ENCODE results near the gene ADNP. TPM values are rescaled to one million over a fixed set of nuclear protein-coding genes. Genes with fewer than 3 reads are reported as not detected.

The ADNP gene
- total and polyA plus RNA-seq, 3 experiments from 2014 or later: 11.9 to 78.6 (median 78.1) TPM

DNA sequence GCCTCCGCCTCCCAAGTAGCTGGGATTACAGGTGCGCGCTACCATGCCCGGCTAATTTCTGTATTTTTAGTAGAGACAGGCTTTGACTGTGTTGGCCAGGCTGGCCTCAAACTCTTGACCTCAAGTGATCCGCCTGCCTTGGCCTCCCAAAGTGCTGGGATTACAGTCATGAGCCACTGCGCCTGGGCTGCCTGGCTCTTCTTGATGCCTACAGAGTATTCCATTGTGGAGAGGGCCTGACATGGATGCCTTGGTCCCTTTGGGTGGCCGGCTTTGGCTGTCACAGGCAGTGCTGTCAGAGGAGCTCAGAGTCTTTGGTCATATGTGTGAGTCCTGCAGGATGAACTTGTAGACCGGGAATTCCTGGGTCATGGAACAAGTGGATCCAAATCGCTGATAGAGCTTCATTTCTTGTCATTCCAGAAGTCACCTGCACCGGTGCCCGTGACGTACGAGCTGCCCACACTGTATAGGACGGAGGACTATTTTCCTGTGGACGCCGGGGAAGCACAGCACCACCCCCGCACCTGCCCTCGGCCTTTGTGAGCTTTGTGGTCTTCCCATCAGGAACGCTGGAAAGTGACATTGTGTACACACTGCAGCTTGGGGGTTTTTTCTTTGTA lies 55.1 kb downstream of the ADNP start:
- H3K36me3 Mint-ChIP-seq: peaks cover 2 to 58% (median 3%) of the 10 kb centered on the region in 3 donors
- no peak overlapping the region for H3K27ac Mint-ChIP-seq
- CTCF ChIA-PET: interaction anchor here (1.0 kb wide), 1 partner anchor 82 kb away, joined by 4 read pairs; the partner anchor contains the start of gene BCAS4
- H3K4me3 Mint-ChIP-seq: no peak overlapping the region
- peaks cover 0 to 2% (median 0%) of the 10 kb centered on the region in 3 donors for H3K4me1 Mint-ChIP-seq
- H3K36me3 ChIP-seq (ENCODE audit: insufficient read depth, low read length): no peaks in the 10 kb centered on the region
- H3K27ac ChIP-seq (ENCODE audit: low read depth, low read length): no peak overlapping the region
- H3K9me3 ChIP-seq (ENCODE audit: low read length): no peaks in the 10 kb centered on the region
- no peaks in the 10 kb centered on the region for H3K27me3 ChIP-seq (ENCODE audit: insufficient read depth, low read length, poor library complexity, severe bottlenecking)
- H3K9me3 Mint-ChIP-seq: no peaks in the 10 kb centered on the region
- H3K27me3 Mint-ChIP-seq: peaks cover 0 to 1% of the 10 kb centered on the region in 2 donors
- H3K4me1 ChIP-seq (ENCODE audit: insufficient read depth, low read length): no peaks in the 10 kb centered on the region
- DNase-seq: no peak
- H3K4me3 ChIP-seq (ENCODE audit: low read length): no peak overlapping the region
- POLR2A ChIA-PET: no interaction called here

DNA sequence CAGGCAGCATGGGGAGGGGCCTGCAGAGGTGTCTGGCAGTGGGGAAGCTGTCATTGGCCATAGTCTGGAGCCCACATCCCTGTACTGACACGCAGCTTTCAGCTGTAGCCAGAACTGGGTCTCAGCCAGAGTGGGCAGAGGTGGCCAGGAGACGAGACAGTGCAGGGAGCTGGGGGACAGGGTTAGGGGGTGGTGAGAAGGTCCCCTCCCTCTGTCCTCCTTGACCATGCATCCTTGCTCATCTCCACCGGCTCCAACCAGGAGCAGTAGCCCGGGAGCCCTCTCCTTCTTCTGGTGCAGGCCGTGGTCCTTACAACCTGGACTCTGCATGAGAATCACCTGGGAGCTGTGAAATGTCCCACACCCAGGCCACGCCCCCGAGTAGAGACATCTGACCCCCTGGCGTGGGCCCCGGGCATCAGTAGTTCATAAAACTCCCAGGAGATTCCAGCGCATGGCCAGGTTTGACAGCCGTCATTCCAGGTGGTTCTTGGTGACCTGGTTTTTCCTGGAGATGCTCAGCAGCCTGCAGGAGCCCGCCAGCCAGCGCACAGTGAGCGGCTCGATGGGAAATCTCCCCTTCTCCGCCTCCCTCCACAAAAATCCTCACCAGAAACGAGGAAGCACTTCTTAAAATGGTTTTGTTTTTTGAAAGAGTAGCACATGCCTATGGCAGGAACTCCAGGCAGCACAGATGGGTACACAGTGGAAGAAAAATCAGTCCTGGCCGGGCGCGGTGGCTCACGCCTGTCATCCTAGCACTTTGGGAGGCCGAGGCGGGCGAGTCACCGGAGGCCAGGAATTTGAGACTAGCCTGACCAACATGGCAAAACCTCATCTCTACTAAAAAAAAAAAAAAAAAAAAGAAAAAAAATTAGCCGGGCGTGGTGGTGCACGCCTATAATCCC lies 56.2 kb downstream of the ADNP start:
- ChIA-PET POLR2A (no interaction called here), CTCF (interaction anchor here (1.3 kb wide), 1 partner anchor 80 kb away, joined by 3 read pairs; the partner anchor contains the start of gene BCAS4)
- Mint-ChIP-seq H3K36me3 (peaks cover 2 to 56% (median 3%) of the 10 kb centered on the region in 3 donors), H3K4me3 (no peak overlapping the region), H3K27me3 (peaks cover 0 to 1% of the 10 kb centered on the region in 2 donors), H3K4me1 (peaks cover 0 to 2% (median 0%) of the 10 kb centered on the region in 3 donors), H3K27ac (no peak overlapping the region), H3K9me3 (no peaks in the 10 kb centered on the region)
- H3K4me3 ChIP-seq (ENCODE audit: low read length): no peak overlapping the region
- no peaks in the 10 kb centered on the region for H3K4me1 ChIP-seq (ENCODE audit: insufficient read depth, low read length)
- no peak overlapping the region for H3K27ac ChIP-seq (ENCODE audit: low read depth, low read length)
- H3K9me3 ChIP-seq (ENCODE audit: low read length): no peaks in the 10 kb centered on the region
- no peaks in the 10 kb centered on the region for H3K27me3 ChIP-seq (ENCODE audit: insufficient read depth, low read length, poor library complexity, severe bottlenecking)
- H3K36me3 ChIP-seq (ENCODE audit: insufficient read depth, low read length): no peaks in the 10 kb centered on the region
- no peak for DNase-seq

DNA sequence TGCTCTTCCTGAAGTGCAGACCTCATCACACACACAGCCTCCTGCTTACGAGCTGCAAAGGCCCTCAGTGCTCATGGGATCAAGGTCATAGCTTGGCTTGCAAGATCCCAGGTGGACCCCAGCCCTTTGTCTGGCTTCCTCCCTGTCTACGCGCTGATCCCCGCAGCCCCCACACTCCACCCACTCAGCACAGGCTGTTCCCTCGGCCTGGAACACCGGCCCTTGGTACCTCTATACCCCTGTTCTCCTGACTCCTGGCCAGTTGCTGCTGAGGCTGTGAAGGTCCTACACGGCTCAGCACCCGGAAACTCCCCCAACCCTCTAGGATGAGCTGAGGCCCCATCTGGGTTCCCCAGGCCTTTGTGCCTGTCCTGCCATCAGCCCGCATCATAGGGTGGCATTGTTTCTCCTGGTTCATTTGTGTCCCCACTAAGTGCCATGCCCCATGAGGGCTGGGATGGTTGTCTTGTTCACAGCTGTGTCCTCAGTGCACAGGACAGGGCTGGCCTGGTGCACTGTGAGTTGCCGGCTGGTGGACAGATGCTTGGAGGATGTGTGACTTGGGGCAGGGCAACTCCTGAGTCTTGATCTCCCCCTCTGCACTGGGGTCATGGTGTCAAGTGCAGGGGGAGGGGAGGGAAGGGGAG lies 57.0 kb downstream of the ADNP start:
- H3K27ac Mint-ChIP-seq: peak overlapping the region in 1 of 8 donors; percentile 47
- Histone ChIP-seq H3K4me1 (ENCODE audit: insufficient read depth, low read length) (no peaks in the 10 kb centered on the region), H3K27me3 (ENCODE audit: insufficient read depth, low read length, poor library complexity, severe bottlenecking) (no peaks in the 10 kb centered on the region), H3K4me3 (ENCODE audit: low read length) (no peak overlapping the region), H3K9me3 (ENCODE audit: low read length) (no peaks in the 10 kb centered on the region), H3K36me3 (ENCODE audit: insufficient read depth, low read length) (no peaks in the 10 kb centered on the region), H3K27ac (ENCODE audit: low read depth, low read length) (no peak overlapping the region)
- peaks cover 2 to 52% (median 3%) of the 10 kb centered on the region in 3 donors for H3K36me3 Mint-ChIP-seq
- H3K4me3 Mint-ChIP-seq: no peak overlapping the region
- CTCF ChIA-PET: interaction anchor here (1.3 kb wide), 1 partner anchor 79 kb away, joined by 3 read pairs; the partner anchor contains the start of gene BCAS4
- no peaks in the 10 kb centered on the region for H3K4me1 Mint-ChIP-seq
- H3K27me3 Mint-ChIP-seq: peaks cover 0 to 1% of the 10 kb centered on the region in 2 donors
- POLR2A ChIA-PET: no interaction called here
- peak in 1 of 5 donors; percentile 15 for DNase-seq
- no peaks in the 10 kb centered on the region for H3K9me3 Mint-ChIP-seq

DNA sequence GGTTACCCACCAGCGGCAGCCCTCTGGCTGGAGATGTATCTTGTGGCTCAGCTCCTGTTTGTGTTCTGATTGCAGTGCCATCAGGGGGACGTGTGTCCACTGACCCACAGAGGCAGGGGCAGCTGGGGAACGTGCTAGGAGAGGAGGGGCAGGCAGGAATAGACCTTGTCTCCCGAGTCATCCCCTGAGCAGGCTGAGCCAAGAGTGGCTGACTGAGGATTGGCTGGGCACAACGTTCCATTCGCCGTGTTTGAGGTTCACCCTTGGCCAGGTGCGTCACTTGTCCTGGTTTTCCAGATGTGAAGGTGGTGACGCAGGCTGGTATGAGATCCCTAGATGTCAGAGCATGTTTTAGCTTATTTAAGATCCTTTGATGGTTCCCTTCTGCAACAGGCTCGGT lies 57.7 kb downstream of the ADNP start:
- DNase-seq: peak in 1 of 5 donors; percentile 19
- H3K9me3 ChIP-seq (ENCODE audit: low read length): no peaks in the 10 kb centered on the region
- Mint-ChIP-seq H3K27me3 (peaks cover 0 to 1% of the 10 kb centered on the region in 2 donors), H3K9me3 (no peaks in the 10 kb centered on the region), H3K36me3 (peaks cover 0 to 50% (median 0%) of the 10 kb centered on the region in 3 donors), H3K27ac (peak overlapping the region in 1 of 8 donors; percentile 4), H3K4me1 (no peaks in the 10 kb centered on the region), H3K4me3 (no peak overlapping the region)
- no peak overlapping the region for H3K27ac ChIP-seq (ENCODE audit: low read depth, low read length)
- CTCF ChIA-PET: no interaction called here
- no peaks in the 10 kb centered on the region for H3K36me3 ChIP-seq (ENCODE audit: insufficient read depth, low read length)
- no peak overlapping the region for H3K4me3 ChIP-seq (ENCODE audit: low read length)
- POLR2A ChIA-PET: no interaction called here
- H3K4me1 ChIP-seq (ENCODE audit: insufficient read depth, low read length): no peaks in the 10 kb centered on the region
- no peaks in the 10 kb centered on the region for H3K27me3 ChIP-seq (ENCODE audit: insufficient read depth, low read length, poor library complexity, severe bottlenecking)

DNA sequence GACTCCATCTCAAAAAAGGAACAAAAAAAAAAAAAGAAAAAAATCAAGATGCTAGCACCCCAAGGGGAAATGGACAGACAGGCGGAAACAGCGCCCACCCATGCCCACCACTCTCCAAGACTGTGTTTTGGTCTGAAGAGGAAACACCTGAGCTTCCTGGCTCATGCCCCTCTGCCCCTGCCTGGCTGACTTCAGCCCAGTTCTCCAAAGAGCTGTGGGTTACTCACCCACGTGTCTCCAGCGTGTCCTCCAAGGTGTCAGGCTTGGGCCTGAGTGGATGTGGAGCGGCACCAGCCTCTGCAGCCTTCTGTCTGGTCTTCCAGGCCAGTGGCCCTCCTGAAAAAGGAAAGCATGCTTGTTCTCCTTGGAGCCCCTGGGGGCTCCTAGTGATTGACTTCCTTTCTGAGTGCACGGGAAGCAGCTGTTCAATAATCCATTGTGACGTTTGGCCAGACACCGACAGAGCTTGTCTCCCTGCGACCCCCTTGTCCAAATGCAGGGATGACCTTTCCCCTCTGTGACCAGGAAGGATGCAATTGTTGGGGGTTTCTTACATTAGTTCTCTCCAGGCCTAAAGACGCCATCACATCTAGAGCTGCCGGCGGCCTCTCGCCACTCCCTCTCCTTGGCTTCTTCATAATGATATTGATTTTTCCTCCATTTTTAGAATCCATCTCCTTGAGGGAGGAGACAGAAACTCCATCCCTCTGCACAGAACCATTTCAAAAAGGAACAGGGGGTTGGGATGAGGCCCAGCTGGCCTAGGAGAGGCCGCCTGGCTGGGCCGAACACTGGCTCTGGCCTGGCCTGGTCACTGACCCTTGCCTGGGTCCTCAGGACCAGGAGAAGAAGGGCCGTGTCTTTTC lies 58.4 kb downstream of the ADNP start:
- H3K9me3 Mint-ChIP-seq: no peaks in the 10 kb centered on the region
- peaks cover 0 to 1% of the 10 kb centered on the region in 2 donors for H3K27me3 Mint-ChIP-seq
- peak overlapping the region in 2 of 8 donors; percentile 9 to 24 for H3K27ac Mint-ChIP-seq
- no peaks in the 10 kb centered on the region for H3K4me1 Mint-ChIP-seq
- no peak overlapping the region for H3K4me3 Mint-ChIP-seq
- H3K27me3 ChIP-seq (ENCODE audit: insufficient read depth, low read length, poor library complexity, severe bottlenecking): no peaks in the 10 kb centered on the region
- H3K36me3 ChIP-seq (ENCODE audit: insufficient read depth, low read length): no peaks in the 10 kb centered on the region
- ChIA-PET POLR2A (no interaction called here), CTCF (no interaction called here)
- no peaks in the 10 kb centered on the region for H3K4me1 ChIP-seq (ENCODE audit: insufficient read depth, low read length)
- no peak overlapping the region for H3K27ac ChIP-seq (ENCODE audit: low read depth, low read length)
- H3K4me3 ChIP-seq (ENCODE audit: low read length): no peak overlapping the region
- peaks cover 0 to 53% (median 0%) of the 10 kb centered on the region in 3 donors for H3K36me3 Mint-ChIP-seq
- DNase-seq: peak in 1 of 5 donors; percentile 22
- no peaks in the 10 kb centered on the region for H3K9me3 ChIP-seq (ENCODE audit: low read length)

DNA sequence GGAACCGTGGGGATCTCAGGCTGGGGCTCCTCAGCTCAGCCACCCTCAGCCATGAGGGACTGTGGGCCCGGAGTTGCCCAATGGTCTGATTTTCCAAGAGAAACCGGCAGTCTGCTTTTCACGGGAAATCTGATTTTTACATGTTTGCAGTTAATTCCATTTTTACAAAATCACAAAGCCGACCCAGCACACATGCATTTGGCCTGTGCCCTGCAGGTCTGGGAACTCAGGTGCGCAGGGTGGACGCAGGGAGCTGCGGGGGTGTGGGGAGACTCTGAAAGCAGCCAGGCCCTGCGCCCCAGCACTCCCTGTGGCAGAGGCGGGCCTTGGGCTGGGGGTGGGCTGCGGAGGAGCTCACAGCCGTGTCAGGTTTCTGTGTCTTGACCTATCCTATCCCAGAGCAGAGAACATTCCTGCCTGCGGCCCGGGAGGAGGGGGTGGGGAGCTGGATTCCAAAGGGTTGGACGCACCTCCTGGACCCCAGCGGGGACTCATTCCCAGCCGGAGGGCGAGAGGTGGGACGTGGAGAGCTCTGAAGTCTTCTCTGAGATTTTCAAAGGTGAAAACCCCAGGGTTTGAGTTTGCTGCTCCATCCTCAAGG lies 60.6 kb downstream of the ADNP start:
- no peak overlapping the region for H3K27ac ChIP-seq (ENCODE audit: low read depth, low read length)
- Mint-ChIP-seq H3K27ac (no peak overlapping the region), H3K4me1 (no peaks in the 10 kb centered on the region), H3K4me3 (no peak overlapping the region), H3K36me3 (peaks cover 0 to 38% (median 0%) of the 10 kb centered on the region in 3 donors), H3K27me3 (peaks cover 0 to 1% of the 10 kb centered on the region in 2 donors), H3K9me3 (no peaks in the 10 kb centered on the region)
- H3K9me3 ChIP-seq (ENCODE audit: low read length): no peaks in the 10 kb centered on the region
- no peaks in the 10 kb centered on the region for H3K4me1 ChIP-seq (ENCODE audit: insufficient read depth, low read length)
- no peaks in the 10 kb centered on the region for H3K27me3 ChIP-seq (ENCODE audit: insufficient read depth, low read length, poor library complexity, severe bottlenecking)
- DNase-seq: peak in 1 of 5 donors; percentile 38
- no peak overlapping the region for H3K4me3 ChIP-seq (ENCODE audit: low read length)
- POLR2A ChIA-PET: no interaction called here
- CTCF ChIA-PET: interaction anchor here (1.3 kb wide), 1 partner anchor 9 kb away, joined by 3 read pairs; no protein-coding TSS in a partner anchor
- no peaks in the 10 kb centered on the region for H3K36me3 ChIP-seq (ENCODE audit: insufficient read depth, low read length)
